PC-3 (cell line): ENCODE data around the gene MMS19. TPM values are rescaled to one million over a fixed set of nuclear protein-coding genes. Genes with fewer than 3 reads are reported as not detected.

Experiments used
- ATAC-seq: fragments of 200-7000 bp; cut with Tn5 transposase; 2 replicates; pipeline ENCODE4 v1.9.1; 2020; ENCODE audit warnings: mild to moderate bottlenecking, moderate library complexity
- BruUV-seq: library from RNA; stranded (reverse); fragments of 400-500 nt; replicated peaks from 2 replicates; lab custom pipeline; 2021; lab: Mats Ljungman, UMichigan
- CTCF ChIA-PET: fragments of 300-600 bp; sonication (Branson Sonifier 250); formaldehyde crosslinking; loops from one replicate; lab custom pipeline; 2022; ENCODE audit warnings: antibody characterized with exemption; lab: Charles Lee
- POLR2A ChIA-PET: fragments of 300-600 bp; sonication (Branson Sonifier 250); formaldehyde crosslinking; loops from one replicate; lab custom pipeline; 2022; ENCODE audit warnings: antibody characterized with exemption; ENCODE audit not compliant: unreplicated experiment; lab: Charles Lee
- DNase-seq: peaks from one replicate; pipeline ENCODE4 v3.0.0-alpha.2; 2015
- H2AFZ ChIP-seq: fragments of 300-600 bp; sonication (generic); 2 replicates; pipeline ENCODE4 v1.6.0; 2016; ENCODE audit warnings: antibody characterized with exemption, low read length
- H3F3A ChIP-seq: fragments of 300-600 bp; sonication (generic); one replicate; pipeline ENCODE4 v1.6.0; 2017; ENCODE audit warnings: antibody characterized with exemption, low read length, control low read depth, mild to moderate bottlenecking; ENCODE audit not compliant: unreplicated experiment
- H3K27ac ChIP-seq: fragments of 300-600 bp; sonication (generic); 2 replicates; pipeline ENCODE4 v1.5.1; 2016; ENCODE audit warnings: mild to moderate bottlenecking, low read length
- H3K27me3 ChIP-seq: fragments of 300-600 bp; sonication (generic); 2 replicates; pipeline ENCODE4 v1.6.1; 2016; ENCODE audit warnings: low read length, mixed read lengths
- H3K36me3 ChIP-seq: fragments of 300-600 bp; sonication (generic); 2 replicates; pipeline ENCODE4 v1.6.1; 2016; ENCODE audit warnings: low read depth, mixed run types, low read length, mixed read lengths
- H3K4me1 ChIP-seq: fragments of 300-600 bp; sonication (generic); 2 replicates; pipeline ENCODE4 v1.5.1; 2016; ENCODE audit warnings: low read length; ENCODE audit not compliant: insufficient read depth
- H3K4me2 ChIP-seq: fragments of 300-600 bp; sonication (generic); 2 replicates; pipeline ENCODE4 v1.6.0; 2016; ENCODE audit warnings: low read length
- H3K4me3 ChIP-seq: fragments of 300-600 bp; sonication (generic); 2 replicates; pipeline ENCODE4 v1.5.1; 2016; ENCODE audit warnings: mild to moderate bottlenecking, low read length, mixed read lengths
- H3K79me2 ChIP-seq: fragments of 300-600 bp; sonication (generic); 2 replicates; pipeline ENCODE4 v1.6.1; 2017; ENCODE audit warnings: low read length, mixed read lengths
- H3K9ac ChIP-seq: fragments of 300-600 bp; sonication (generic); 2 replicates; pipeline ENCODE4 v1.6.0; 2016; ENCODE audit warnings: mild to moderate bottlenecking, low read length
- H3K9me2 ChIP-seq: fragments of 300-600 bp; sonication (generic); replicated peaks from 2 replicates; pipeline ENCODE4 v1.6.1; 2016; ENCODE audit warnings: mixed run types, low read length, mixed read lengths
- H3K9me3 ChIP-seq: fragments of 300-600 bp; sonication (generic); 2 replicates; pipeline ENCODE4 v1.6.1; 2016; ENCODE audit warnings: low read length, mixed read lengths
- H4K20me1 ChIP-seq: fragments of 300-600 bp; sonication (generic); 2 replicates; pipeline ENCODE4 v1.6.1; 2016; ENCODE audit warnings: low read length, mixed read lengths
- EZH2 ChIP-seq: fragments of 300-600 bp; sonication (generic); IDR thresholded peaks from one replicate; pipeline ENCODE4 v1.6.1; 2017; ENCODE audit warnings: antibody characterized with exemption, mild to moderate bottlenecking, low read length; ENCODE audit not compliant: unreplicated experiment
- EZH2phosphoT487 ChIP-seq: fragments of 300-600 bp; sonication (generic); IDR thresholded peaks from 2 replicates; pipeline ENCODE4 v1.6.1; 2018; ENCODE audit warnings: mild to moderate bottlenecking, antibody characterized with exemption, low read length, borderline replicate concordance
- intact Hi-C: fragments of 100-400 bp; cut with micrococcal nuclease; formaldehyde crosslinking; loops from 2 replicates; pipeline ENCODE4 v1.9.0; 2023
- total RNA-seq: library from RNA; depleted of rRNA; stranded (reverse); fragments of >200 nt; gene quantifications from 2 replicates; pipeline ENCODE4 v1.2.3, GENCODE V29; 2014
- TF ChIP-seq, protein P1 (sequence below): fragments of 300-600 bp; sonication (generic); conservative IDR thresholded peaks from 2 replicates; pipeline ENCODE4 v1.5.1; 2017; ENCODE audit warnings: antibody characterized with exemption, low read depth, mild to moderate bottlenecking, low read length

The MMS19 gene
- total RNA-seq, 1 experiment from 2014 or later: 78.2 TPM

DNA sequence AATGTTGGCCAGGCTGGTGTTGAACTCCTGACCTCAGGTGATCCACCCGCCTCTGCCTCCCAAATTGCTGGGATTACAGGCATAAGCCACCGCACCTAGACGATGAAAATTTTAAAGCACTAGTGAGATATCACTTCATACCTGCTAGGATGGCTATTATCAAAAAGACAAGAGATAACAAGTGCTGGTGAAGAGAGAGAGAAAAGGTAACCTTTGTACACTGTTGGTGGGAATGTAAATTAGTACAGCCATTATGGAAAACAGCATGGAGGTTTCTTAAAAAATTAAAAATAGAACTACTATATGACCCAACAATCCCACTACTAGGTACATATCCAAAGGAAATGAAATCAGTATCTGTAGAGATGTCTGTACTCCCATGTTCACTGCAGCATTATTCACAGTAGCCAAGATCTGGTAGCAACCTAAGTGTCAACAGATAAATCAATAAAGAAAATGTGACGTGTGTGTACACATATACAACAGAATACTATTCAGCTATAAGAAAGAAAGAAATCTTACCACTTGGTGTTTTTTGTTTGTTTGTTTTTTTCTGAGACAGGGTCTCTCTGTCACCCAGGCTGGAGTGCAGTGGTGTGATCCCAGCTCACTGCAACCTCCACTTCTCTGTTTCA is 12.5 kb downstream of the MMS19 start:
- H3K36me3 ChIP-seq: peaks cover under 1% of the 10 kb centered on the region; the same call in 1 of the 2 replicates
- no peak overlapping the region for H3K4me2 ChIP-seq
- no peak overlapping the region for H2AFZ ChIP-seq
- peaks cover 75% of the 10 kb centered on the region for H3K79me2 ChIP-seq
- H3K9ac ChIP-seq: no peak overlapping the region
- ATAC-seq (no peak), DNase-seq (no peak)
- no peaks in the 10 kb centered on the region for H4K20me1 ChIP-seq
- H3K4me3 ChIP-seq: no peak overlapping the region
- POLR2A ChIA-PET: no interaction called here
- no peaks in the 10 kb centered on the region for H3K9me2 ChIP-seq
- intact Hi-C loops: no loop called here
- no peak overlapping the region for H3K27ac ChIP-seq
- CTCF ChIA-PET: no interaction called here
- no peaks in the 10 kb centered on the region for H3K27me3 ChIP-seq
- BruUV-seq: no TSS peak
- TF ChIP-seq, protein P1, sequence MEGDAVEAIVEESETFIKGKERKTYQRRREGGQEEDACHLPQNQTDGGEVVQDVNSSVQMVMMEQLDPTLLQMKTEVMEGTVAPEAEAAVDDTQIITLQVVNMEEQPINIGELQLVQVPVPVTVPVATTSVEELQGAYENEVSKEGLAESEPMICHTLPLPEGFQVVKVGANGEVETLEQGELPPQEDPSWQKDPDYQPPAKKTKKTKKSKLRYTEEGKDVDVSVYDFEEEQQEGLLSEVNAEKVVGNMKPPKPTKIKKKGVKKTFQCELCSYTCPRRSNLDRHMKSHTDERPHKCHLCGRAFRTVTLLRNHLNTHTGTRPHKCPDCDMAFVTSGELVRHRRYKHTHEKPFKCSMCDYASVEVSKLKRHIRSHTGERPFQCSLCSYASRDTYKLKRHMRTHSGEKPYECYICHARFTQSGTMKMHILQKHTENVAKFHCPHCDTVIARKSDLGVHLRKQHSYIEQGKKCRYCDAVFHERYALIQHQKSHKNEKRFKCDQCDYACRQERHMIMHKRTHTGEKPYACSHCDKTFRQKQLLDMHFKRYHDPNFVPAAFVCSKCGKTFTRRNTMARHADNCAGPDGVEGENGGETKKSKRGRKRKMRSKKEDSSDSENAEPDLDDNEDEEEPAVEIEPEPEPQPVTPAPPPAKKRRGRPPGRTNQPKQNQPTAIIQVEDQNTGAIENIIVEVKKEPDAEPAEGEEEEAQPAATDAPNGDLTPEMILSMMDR: no peak
- TF ChIP-seq EZH2 (no peak), EZH2phosphoT487 (no peak)
- peaks cover 19% of the 10 kb centered on the region for H3K4me1 ChIP-seq
- H3K9me3 ChIP-seq: no peaks in the 10 kb centered on the region
- H3F3A ChIP-seq: no peaks in the 10 kb centered on the region

DNA sequence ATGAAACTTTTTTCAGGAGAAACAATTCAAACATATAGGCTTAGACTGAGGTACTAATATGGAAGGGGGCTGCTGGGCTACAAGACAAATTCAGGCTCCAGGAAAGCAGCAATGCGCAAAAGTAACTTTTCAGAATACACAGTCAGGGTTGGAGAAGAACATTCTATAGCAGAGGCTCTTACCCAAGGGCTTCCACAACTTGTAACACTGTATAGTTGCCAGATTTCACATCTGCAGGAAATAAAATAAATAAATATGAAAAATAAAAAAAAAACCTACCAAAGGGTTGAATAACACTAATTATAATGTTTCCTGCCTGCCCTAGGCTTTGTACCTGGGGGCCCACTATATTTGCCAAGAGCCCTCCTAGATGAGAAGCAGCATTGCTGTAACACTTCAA is 14.3 kb downstream of the MMS19 start:
- Histone ChIP-seq H3K9me3 (no peaks in the 10 kb centered on the region), H3K4me2 (no peak overlapping the region), H3K36me3 (peaks cover 9% of the 10 kb centered on the region), H3K4me1 (peaks cover 37% of the 10 kb centered on the region), H3F3A (no peaks in the 10 kb centered on the region), H3K9me2 (no peaks in the 10 kb centered on the region), H2AFZ (no peak overlapping the region), H3K79me2 (peaks cover 65% of the 10 kb centered on the region), H4K20me1 (no peaks in the 10 kb centered on the region), H3K4me3 (no peak overlapping the region), H3K9ac (no peak overlapping the region), H3K27ac (no peak overlapping the region), H3K27me3 (no peaks in the 10 kb centered on the region)
- intact Hi-C loops: loop anchor here (5.0 kb wide), 1 partner anchor 58 kb away; no protein-coding TSS in a partner anchor
- no TSS peak for BruUV-seq
- CTCF ChIA-PET: interaction anchor here (1.1 kb wide), 1 partner anchor 18 kb away, joined by 3 read pairs; no protein-coding TSS in a partner anchor
- POLR2A ChIA-PET: no interaction called here
- ATAC-seq: no peak
- no peak for DNase-seq
- TF ChIP-seq EZH2phosphoT487: no peak
- TF ChIP-seq EZH2: no peak
- TF ChIP-seq, protein P1: no peak

DNA sequence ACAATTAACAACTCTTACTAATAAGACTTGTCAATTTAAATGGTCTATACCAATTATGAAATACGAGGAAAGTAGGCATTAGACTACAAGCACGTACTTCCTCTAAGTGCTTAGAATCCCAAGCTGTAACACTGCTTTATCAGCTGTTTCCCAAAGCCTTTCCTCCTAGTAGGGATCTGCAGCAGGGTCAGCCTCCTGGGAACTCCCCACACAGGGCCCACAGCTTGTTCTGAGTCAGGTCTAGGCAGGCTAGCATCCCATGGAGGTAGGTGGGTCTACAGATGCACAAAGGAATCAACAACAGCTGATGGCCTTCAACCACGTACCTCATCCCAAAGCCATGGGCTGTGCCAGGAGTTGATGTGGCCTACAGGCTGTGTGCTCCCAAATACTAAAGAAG is 14.7 kb downstream of the MMS19 start:
- H3K9ac ChIP-seq: no peak overlapping the region
- no peaks in the 10 kb centered on the region for H3K9me3 ChIP-seq
- no peak overlapping the region for H3K27ac ChIP-seq
- peaks cover 65% of the 10 kb centered on the region for H3K79me2 ChIP-seq
- no peak overlapping the region for H3K4me2 ChIP-seq
- H3K4me3 ChIP-seq: no peak overlapping the region
- DNase-seq (no peak), ATAC-seq (no peak)
- H3K9me2 ChIP-seq: no peaks in the 10 kb centered on the region
- ChIA-PET POLR2A (no interaction called here), CTCF (interaction anchor here (1.1 kb wide), 1 partner anchor 17 kb away, joined by 3 read pairs; no protein-coding TSS in a partner anchor)
- intact Hi-C loops: loop anchor here (5.0 kb wide), 1 partner anchor 59 kb away; no protein-coding TSS in a partner anchor
- no peak overlapping the region for H2AFZ ChIP-seq
- no TSS peak for BruUV-seq
- no peaks in the 10 kb centered on the region for H3F3A ChIP-seq
- no peaks in the 10 kb centered on the region for H4K20me1 ChIP-seq
- H3K4me1 ChIP-seq: peaks cover 39% of the 10 kb centered on the region
- no peaks in the 10 kb centered on the region for H3K27me3 ChIP-seq
- TF ChIP-seq EZH2phosphoT487: no peak
- TF ChIP-seq, protein P1: no peak
- no peak for TF ChIP-seq EZH2
- peaks cover 10% of the 10 kb centered on the region for H3K36me3 ChIP-seq
